CD4-positive, alpha-beta T cell treated with Interleukin-10 for 1 hour (primary cell): ENCODE measurements around the gene WIPF2.
"Not testable (repeated sequence)": the region's sequence is repeated elsewhere in the genome, so short reads cannot be mapped to it uniquely, and the experiment has no call there.

Experiments used
- DNase-seq: peaks from one replicate; pipeline ENCODE4 v3.0.0-alpha.2; 2020

Gene WIPF2

GRCh38 chr17:40259505-40259904 lies 40.4 kb downstream of the WIPF2 start:
- no peak for DNase-seq

- no peak for DNase-seq
Observed at GRCh38 chr17:40260528-40260927, 41.4 kb downstream of the WIPF2 start.

GRCh38 chr17:40264458-40265185 lies 45.5 kb downstream of the WIPF2 start:
- no peak for DNase-seq

GRCh38 chr17:40265337-40265736 lies 46.2 kb downstream of the WIPF2 start:
- DNase-seq, result no peak

- no peak for DNase-seq
Observed at GRCh38 chr17:40266882-40267281, 47.8 kb downstream of the WIPF2 start.

- DNase-seq, result no peak
Observed at GRCh38 chr17:40268141-40268712, 49.1 kb downstream of the WIPF2 start.

- no peak for DNase-seq
Observed at GRCh38 chr17:40278414-40278813, 59.3 kb downstream of the WIPF2 start.

- DNase-seq, result no peak
Observed at GRCh38 chr17:40279402-40279801, 60.3 kb downstream of the WIPF2 start.

- DNase-seq, result no peak
Observed at GRCh38 chr17:40281663-40282062, 62.6 kb downstream of the WIPF2 start.

- DNase-seq, result peak; percentile 53
Observed at GRCh38 chr17:40283662-40284061, 64.6 kb downstream of the WIPF2 start.

- no peak for DNase-seq
Observed at GRCh38 chr17:40284085-40284713, 65.1 kb downstream of the WIPF2 start.

- DNase-seq, result no peak
Observed at GRCh38 chr17:40286473-40286872, 67.4 kb downstream of the WIPF2 start.

- no peak for DNase-seq
Observed at GRCh38 chr17:40287159-40287493, 68.0 kb downstream of the WIPF2 start.

- peak; percentile 100 for DNase-seq
Observed at GRCh38 chr17:40287494-40288369, 68.6 kb downstream of the WIPF2 start, which contains the start of gene CDC6. Gene CDC6, plus strand, starts transcription at chr17:40287879. Its CDS starts 1,542 bp downstream, at chr17:40289421.

- DNase-seq, result peak; percentile 61
Observed at GRCh38 chr17:40290629-40291280, 71.7 kb downstream of the WIPF2 start.

GRCh38 chr17:40291281-40291664 lies 72.2 kb downstream of the WIPF2 start:
- DNase-seq, result no peak

- no peak for DNase-seq
Observed at GRCh38 chr17:40293363-40293762, 74.3 kb downstream of the WIPF2 start.

GRCh38 chr17:40295488-40296436 lies 76.7 kb downstream of the WIPF2 start:
- DNase-seq, result no peak

- no peak for DNase-seq
Observed at GRCh38 chr17:40297511-40297910, 78.4 kb downstream of the WIPF2 start.

GRCh38 chr17:40298726-40299125 lies 79.6 kb downstream of the WIPF2 start:
- no peak for DNase-seq

- not testable (repeated sequence) for DNase-seq
Observed at GRCh38 chr17:40299159-40299757, 80.2 kb downstream of the WIPF2 start.
